Stimulated activated CD4-positive, alpha-beta T cell treated with anti-CD3 and anti-CD28 coated beads, Interleukin-4, amount 100 ng/mL, for 1 hour (primary cell): ENCODE data around the gene NXPE4.
"Not testable (repeated sequence)": the region's sequence is repeated elsewhere in the genome, so short reads cannot be mapped to it uniquely, and the experiment has no call there.

Source experiments
- DNase-seq: peaks from one replicate; pipeline ENCODE4 v3.0.0-alpha.2; 2020

Gene NXPE4

GRCh38 chr11:114609429-114609828 is 13.8 kb upstream of the NXPE4 start:
- DNase-seq, result no peak

GRCh38 chr11:114608605-114609004 is 13.0 kb upstream of the NXPE4 start:
- DNase-seq, result not testable (repeated sequence)

- no peak for DNase-seq
These were observed 12.3 kb upstream of the NXPE4 start for GRCh38 chr11:114607753-114608459.

GRCh38 chr11:114606802-114607075 is 11.2 kb upstream of the NXPE4 start:
- not testable (repeated sequence) for DNase-seq

GRCh38 chr11:114606003-114606801 is 10.6 kb upstream of the NXPE4 start:
- no peak for DNase-seq

GRCh38 chr11:114605370-114605769 is 9.8 kb upstream of the NXPE4 start:
- DNase-seq, result no peak

GRCh38 chr11:114604886-114605285 is 9.3 kb upstream of the NXPE4 start:
- DNase-seq, result no peak

- no peak for DNase-seq
These were observed 8.7 kb upstream of the NXPE4 start for GRCh38 chr11:114604179-114604813.

- not testable (repeated sequence) for DNase-seq
These were observed 7.6 kb upstream of the NXPE4 start for GRCh38 chr11:114603151-114603550.

- DNase-seq, result no peak
These were observed 2.9 kb upstream of the NXPE4 start for GRCh38 chr11:114598461-114598860.

- DNase-seq, result no peak
These were observed 761 bp upstream of the NXPE4 start for GRCh38 chr11:114596175-114596919.

- DNase-seq, result no peak
These were observed 883 bp downstream of the NXPE4 start for GRCh38 chr11:114594703-114595102.

GRCh38 chr11:114587398-114587953 is 8.1 kb downstream of the NXPE4 start:
- no peak for DNase-seq

- DNase-seq, result no peak
These were observed 8.8 kb downstream of the NXPE4 start for GRCh38 chr11:114586797-114587196.

- no peak for DNase-seq
These were observed 23.9 kb downstream of the NXPE4 start for GRCh38 chr11:114571712-114572111.

- DNase-seq, result no peak
These were observed 25.8 kb downstream of the NXPE4 start for GRCh38 chr11:114569801-114570200.

- DNase-seq, result no peak
These were observed 29.3 kb downstream of the NXPE4 start for GRCh38 chr11:114566276-114566675.

GRCh38 chr11:114564831-114565230 is 30.8 kb downstream of the NXPE4 start:
- no peak for DNase-seq

- no peak for DNase-seq
These were observed 32.5 kb downstream of the NXPE4 start for GRCh38 chr11:114563077-114563476.

- DNase-seq, result no peak
These were observed 33.2 kb downstream of the NXPE4 start for GRCh38 chr11:114562166-114562916.

- no peak for DNase-seq
These were observed 35.9 kb downstream of the NXPE4 start, which contains the start of gene NXPE1 for GRCh38 chr11:114559425-114560310. Gene NXPE1 (minus strand): TSS chr11:114559881. CDS start chr11:114551201, 8,680 bp downstream.
